T-helper 2 cell treated with Interferon-gamma antibody and Interleukin-4, amounts not matched to agents 5 μg/mL and 100 μg/mL, for 36 hours (primary cell): ENCODE measurements around the gene AFAP1L2.
A peak's percentile ranks its signal among the peaks of the same experiment; 100 is the strongest.
"Not testable (repeated sequence)": the region's sequence is repeated elsewhere in the genome, so short reads cannot be mapped to it uniquely, and the experiment has no call there.

Experiments
- DNase-seq: peaks from one replicate; pipeline ENCODE4 v3.0.0; 2021; ENCODE audit warnings: low spot score
- H3K27ac Mint-ChIP-seq: one replicate; pipeline ENCODE4 v1.8.0; 2021; ENCODE audit warnings: mild to moderate bottlenecking, mixed read lengths
- H3K27me3 Mint-ChIP-seq: one replicate; pipeline ENCODE4 v1.8.0; 2021; ENCODE audit warnings: low read depth, mixed read lengths
- H3K36me3 Mint-ChIP-seq: one replicate; pipeline ENCODE4 v1.8.0; 2021; ENCODE audit warnings: low read depth, mixed read lengths
- H3K4me1 Mint-ChIP-seq: one replicate; pipeline ENCODE4 v1.8.0; 2021; ENCODE audit warnings: low read depth, mixed read lengths
- H3K4me3 Mint-ChIP-seq: one replicate; pipeline ENCODE4 v1.8.0; 2022; ENCODE audit warnings: mild to moderate bottlenecking, moderate library complexity, mixed read lengths
- H3K9me3 Mint-ChIP-seq: one replicate; pipeline ENCODE4 v1.8.0; 2021; ENCODE audit warnings: mixed read lengths

Gene AFAP1L2

GRCh38 chr10:114352653-114353298 lies 51.5 kb downstream of the AFAP1L2 start:
- H3K9me3 Mint-ChIP-seq, result no peaks in the 10 kb centered on the region
- DNase-seq, result no peak
- H3K27ac Mint-ChIP-seq, result no peak overlapping the region
- peaks cover 5% of the 10 kb centered on the region for H3K27me3 Mint-ChIP-seq
- H3K4me1 Mint-ChIP-seq, result peaks cover 3% of the 10 kb centered on the region
- no peaks in the 10 kb centered on the region for H3K36me3 Mint-ChIP-seq
- no peak overlapping the region for H3K4me3 Mint-ChIP-seq

- Mint-ChIP-seq H3K36me3 (no peaks in the 10 kb centered on the region), H3K9me3 (no peaks in the 10 kb centered on the region)
These were observed 53.6 kb downstream of the AFAP1L2 start for GRCh38 chr10:114350751-114351150.

GRCh38 chr10:114349522-114350215 lies 54.6 kb downstream of the AFAP1L2 start:
- no peak overlapping the region for H3K4me3 Mint-ChIP-seq
- no peaks in the 10 kb centered on the region for H3K27me3 Mint-ChIP-seq
- DNase-seq, result no peak
- H3K4me1 Mint-ChIP-seq, result no peaks in the 10 kb centered on the region
- no peak overlapping the region for H3K27ac Mint-ChIP-seq
- no peaks in the 10 kb centered on the region for H3K36me3 Mint-ChIP-seq
- no peaks in the 10 kb centered on the region for H3K9me3 Mint-ChIP-seq

More at GRCh38 chr10:114350751-114351150, 53.6 kb downstream of the AFAP1L2 start:
- Mint-ChIP-seq H3K27ac (no peak overlapping the region), H3K27me3 (no peaks in the 10 kb centered on the region), H3K4me1 (no peaks in the 10 kb centered on the region), H3K4me3 (no peak overlapping the region)
- DNase-seq, result no peak

GRCh38 chr10:114349071-114349470 lies 55.2 kb downstream of the AFAP1L2 start:
- not testable (repeated sequence) for H3K9me3 Mint-ChIP-seq, H3K27ac Mint-ChIP-seq, H3K27me3 Mint-ChIP-seq, H3K4me1 Mint-ChIP-seq, DNase-seq, H3K4me3 Mint-ChIP-seq, H3K36me3 Mint-ChIP-seq

GRCh38 chr10:114347791-114348190 lies 56.5 kb downstream of the AFAP1L2 start:
- no peak overlapping the region for H3K4me3 Mint-ChIP-seq
- DNase-seq, result no peak
- H3K36me3 Mint-ChIP-seq, result no peaks in the 10 kb centered on the region
- H3K27ac Mint-ChIP-seq, result no peak overlapping the region
- H3K27me3 Mint-ChIP-seq, result no peaks in the 10 kb centered on the region
- no peaks in the 10 kb centered on the region for H3K9me3 Mint-ChIP-seq
- no peaks in the 10 kb centered on the region for H3K4me1 Mint-ChIP-seq

- no peak overlapping the region for H3K4me3 Mint-ChIP-seq
- no peaks in the 10 kb centered on the region for H3K36me3 Mint-ChIP-seq
- no peak overlapping the region for H3K27ac Mint-ChIP-seq
- no peaks in the 10 kb centered on the region for H3K9me3 Mint-ChIP-seq
- DNase-seq, result no peak
- no peaks in the 10 kb centered on the region for H3K4me1 Mint-ChIP-seq
- no peaks in the 10 kb centered on the region for H3K27me3 Mint-ChIP-seq
These were observed 57.1 kb downstream of the AFAP1L2 start for GRCh38 chr10:114347241-114347640.

- Mint-ChIP-seq H3K4me3 (no peak overlapping the region), H3K27me3 (no peaks in the 10 kb centered on the region), H3K4me1 (no peaks in the 10 kb centered on the region), H3K27ac (no peak overlapping the region), H3K9me3 (no peaks in the 10 kb centered on the region), H3K36me3 (no peaks in the 10 kb centered on the region)
- no peak for DNase-seq
These were observed 57.9 kb downstream of the AFAP1L2 start for GRCh38 chr10:114346176-114347031.

GRCh38 chr10:114345701-114346100 lies 58.6 kb downstream of the AFAP1L2 start:
- H3K27me3 Mint-ChIP-seq, result no peaks in the 10 kb centered on the region
- no peak overlapping the region for H3K4me3 Mint-ChIP-seq
- no peak for DNase-seq
- no peak overlapping the region for H3K27ac Mint-ChIP-seq
- no peaks in the 10 kb centered on the region for H3K36me3 Mint-ChIP-seq
- no peaks in the 10 kb centered on the region for H3K9me3 Mint-ChIP-seq
- no peaks in the 10 kb centered on the region for H3K4me1 Mint-ChIP-seq

- Mint-ChIP-seq H3K4me1 (no peaks in the 10 kb centered on the region), H3K27me3 (no peaks in the 10 kb centered on the region), H3K27ac (no peak overlapping the region), H3K36me3 (no peaks in the 10 kb centered on the region), H3K9me3 (no peaks in the 10 kb centered on the region), H3K4me3 (no peak overlapping the region)
- no peak for DNase-seq
These were observed 60.4 kb downstream of the AFAP1L2 start for GRCh38 chr10:114343623-114344505.

GRCh38 chr10:114342976-114343375 lies 61.3 kb downstream of the AFAP1L2 start:
- H3K27me3 Mint-ChIP-seq, result no peaks in the 10 kb centered on the region
- no peaks in the 10 kb centered on the region for H3K36me3 Mint-ChIP-seq
- H3K27ac Mint-ChIP-seq, result no peak overlapping the region
- no peak for DNase-seq
- no peaks in the 10 kb centered on the region for H3K4me1 Mint-ChIP-seq
- H3K9me3 Mint-ChIP-seq, result no peaks in the 10 kb centered on the region
- H3K4me3 Mint-ChIP-seq, result no peak overlapping the region

GRCh38 chr10:114340816-114341215 lies 63.5 kb downstream of the AFAP1L2 start:
- Mint-ChIP-seq H3K27ac (no peak overlapping the region), H3K27me3 (no peaks in the 10 kb centered on the region), H3K36me3 (no peaks in the 10 kb centered on the region), H3K9me3 (no peaks in the 10 kb centered on the region), H3K4me3 (no peak overlapping the region), H3K4me1 (peaks cover 13% of the 10 kb centered on the region)
- no peak for DNase-seq

- no peaks in the 10 kb centered on the region for H3K27me3 Mint-ChIP-seq
- H3K36me3 Mint-ChIP-seq, result no peaks in the 10 kb centered on the region
- no peaks in the 10 kb centered on the region for H3K9me3 Mint-ChIP-seq
- H3K4me3 Mint-ChIP-seq, result no peak overlapping the region
- DNase-seq, result peak; percentile 61
- H3K4me1 Mint-ChIP-seq, result peaks cover 22% of the 10 kb centered on the region
- no peak overlapping the region for H3K27ac Mint-ChIP-seq
These were observed 66.5 kb downstream of the AFAP1L2 start for GRCh38 chr10:114337510-114338462.
